Activated T-cell treated with anti-CD3 and anti-CD28 coated beads, Interleukin-2, amount 50 U/mL, for 1 hour (primary cell): ENCODE results near the gene CACNB2.
"Not testable (repeated sequence)": the region's sequence is repeated elsewhere in the genome, so short reads cannot be mapped to it uniquely, and the experiment has no call there.

Experiments used
- DNase-seq: peaks from one replicate; pipeline ENCODE4 v3.0.0-alpha.2; 2020

CACNB2 gene

DNA sequence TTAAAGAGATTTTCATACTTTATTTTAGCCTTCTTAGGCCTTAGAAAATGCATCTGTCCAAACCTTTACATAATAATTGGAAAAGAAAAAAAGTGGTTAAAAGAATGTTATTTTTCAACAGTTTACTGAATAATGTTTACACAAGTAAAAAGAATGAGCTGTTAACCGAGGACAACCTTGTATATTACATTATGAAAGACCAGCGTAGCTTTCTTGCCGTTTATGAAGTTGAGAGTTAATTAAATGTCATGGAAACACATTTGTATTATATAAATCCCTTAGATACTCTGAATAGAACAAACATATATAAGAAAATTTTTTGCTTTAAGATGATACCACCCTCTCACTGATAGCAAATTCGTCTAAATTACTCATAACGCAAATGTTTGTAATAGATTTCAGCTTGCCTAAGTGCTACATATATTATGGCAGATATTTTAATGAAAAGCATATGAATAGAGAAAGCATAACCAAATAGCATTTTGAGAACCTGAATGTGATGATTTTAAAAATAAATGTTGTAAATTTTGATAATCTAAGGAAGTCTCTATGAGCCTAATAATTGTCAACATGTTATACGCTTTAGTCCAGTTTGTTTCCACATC is 9.1 kb downstream of the CACNB2 start:
- DNase-seq, result no peak

DNA sequence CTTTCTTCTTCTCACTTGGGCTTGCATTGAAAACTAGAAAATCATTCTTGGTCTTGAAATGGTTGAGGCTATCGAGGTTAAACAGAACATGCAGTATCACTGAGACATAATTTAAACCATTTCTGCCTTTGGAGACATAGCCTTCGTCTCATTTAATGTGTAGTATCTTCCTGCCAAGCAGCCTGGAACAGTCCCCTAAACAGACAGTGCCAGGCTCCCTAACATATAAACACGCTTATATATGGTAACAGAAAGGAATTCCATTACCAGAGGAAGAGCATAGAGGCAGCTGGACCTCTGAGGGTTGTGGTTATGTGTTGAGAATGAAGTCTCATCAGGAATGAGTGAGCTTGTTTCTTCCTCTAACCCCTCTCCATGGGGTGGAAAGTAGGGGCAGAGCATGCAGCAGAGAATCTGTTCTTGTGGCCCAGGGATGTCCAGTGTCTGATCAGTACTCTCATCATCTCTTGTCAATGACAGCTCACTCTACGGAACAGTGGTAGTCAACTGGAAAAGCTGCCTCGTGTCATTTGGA is 11.2 kb downstream of the CACNB2 start:
- DNase-seq, result no peak

DNA sequence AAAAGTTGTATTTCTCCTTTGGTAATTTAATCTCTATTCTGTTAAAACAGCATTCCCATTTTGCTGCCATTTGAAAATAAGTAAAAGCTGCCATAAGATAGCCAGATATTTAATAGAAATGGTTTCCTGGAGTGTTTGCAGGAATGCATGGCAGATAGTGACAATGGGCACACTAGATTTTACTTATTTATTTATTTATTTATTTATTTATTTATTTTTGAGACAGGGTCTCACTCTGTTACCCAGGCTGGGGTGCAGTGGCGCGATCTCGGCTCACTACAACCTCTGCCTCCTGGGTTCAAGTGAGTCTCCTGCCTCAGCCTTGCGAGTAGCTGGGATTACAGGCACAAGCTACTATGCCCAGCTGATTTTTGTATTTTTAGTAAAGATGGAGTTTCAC is 13.2 kb downstream of the CACNB2 start:
- not testable (repeated sequence) for DNase-seq

DNA sequence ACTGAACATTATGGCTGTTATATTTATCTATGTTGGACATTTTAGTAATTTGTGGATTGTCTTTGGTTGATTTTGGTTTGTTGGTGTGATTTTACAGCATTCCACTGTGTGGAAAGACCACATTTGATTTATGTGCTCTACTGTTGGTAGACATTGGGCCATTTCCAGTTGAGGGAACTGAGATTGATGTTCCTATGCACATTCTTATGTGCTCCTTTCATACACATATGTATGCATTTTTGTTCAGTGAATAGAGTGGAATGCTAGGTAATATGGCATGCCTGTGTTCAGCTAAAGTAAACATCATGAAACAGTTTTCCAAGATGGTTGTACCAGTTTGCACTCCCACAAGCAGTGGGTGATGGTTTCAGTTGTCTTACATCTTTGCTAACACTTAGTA is 15.1 kb downstream of the CACNB2 start:
- no peak for DNase-seq

DNA sequence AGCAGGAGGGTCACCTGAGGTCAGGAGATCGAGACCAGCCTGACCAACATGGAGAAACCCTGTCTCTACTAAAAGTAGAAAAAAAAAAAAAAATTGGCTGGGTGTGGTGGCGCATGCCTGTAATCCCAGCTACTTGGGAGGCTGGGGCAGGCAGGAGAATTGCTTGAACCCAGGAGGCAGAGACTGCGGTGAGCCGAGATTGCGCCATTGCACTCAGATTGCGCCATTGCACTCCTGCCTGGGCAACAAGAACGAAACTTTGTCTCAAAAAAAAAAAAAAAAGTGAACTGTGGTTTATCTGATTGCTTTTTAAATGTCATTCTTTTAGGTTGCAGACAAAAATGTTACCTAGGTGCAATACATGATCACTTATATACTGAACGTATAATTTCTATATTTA is 16.6 kb downstream of the CACNB2 start:
- not testable (repeated sequence) for DNase-seq

DNA sequence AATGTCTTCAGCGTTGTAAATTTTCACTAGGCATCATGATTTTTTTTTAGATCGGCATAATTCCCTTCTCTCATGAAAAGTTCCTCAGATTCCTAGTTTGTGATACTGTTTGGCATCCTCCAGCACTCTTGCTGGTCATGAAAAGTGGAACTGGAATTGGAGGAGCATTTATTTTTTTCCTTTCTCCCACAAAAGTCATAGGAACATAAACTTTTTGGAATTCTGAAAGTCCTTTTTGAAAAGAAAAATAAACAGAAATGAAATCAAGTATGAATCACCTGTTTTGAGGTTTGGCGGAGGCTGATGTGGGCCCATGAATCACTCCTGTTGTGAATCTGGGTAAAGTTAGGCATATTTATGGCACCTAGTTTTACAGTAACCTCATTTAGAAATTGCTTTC is 17.7 kb downstream of the CACNB2 start:
- DNase-seq, result no peak

DNA sequence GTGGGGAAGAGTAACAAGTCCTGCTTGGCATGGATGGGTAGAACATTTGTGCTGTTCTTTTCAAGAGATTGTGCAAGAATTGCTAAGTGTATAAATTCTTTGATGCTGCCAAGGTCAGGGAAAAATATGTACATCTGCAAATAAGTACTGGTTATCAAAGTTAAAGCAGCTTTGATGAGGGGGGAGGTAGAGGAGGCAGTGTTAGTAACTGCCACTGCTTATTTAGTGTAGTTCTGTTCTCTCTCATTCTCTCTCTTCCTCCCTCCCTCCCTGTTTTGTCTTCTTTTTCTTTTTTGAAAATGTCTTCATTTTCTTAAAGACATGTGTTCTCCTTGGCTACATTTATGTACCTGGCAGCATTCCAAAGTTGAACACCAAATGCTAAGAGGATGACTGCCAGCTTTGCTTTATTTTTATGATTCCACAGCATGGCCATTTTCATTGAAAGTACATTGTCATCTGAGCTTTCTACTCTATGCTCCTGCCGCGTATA is 18.6 kb downstream of the CACNB2 start:
- DNase-seq, result no peak

DNA sequence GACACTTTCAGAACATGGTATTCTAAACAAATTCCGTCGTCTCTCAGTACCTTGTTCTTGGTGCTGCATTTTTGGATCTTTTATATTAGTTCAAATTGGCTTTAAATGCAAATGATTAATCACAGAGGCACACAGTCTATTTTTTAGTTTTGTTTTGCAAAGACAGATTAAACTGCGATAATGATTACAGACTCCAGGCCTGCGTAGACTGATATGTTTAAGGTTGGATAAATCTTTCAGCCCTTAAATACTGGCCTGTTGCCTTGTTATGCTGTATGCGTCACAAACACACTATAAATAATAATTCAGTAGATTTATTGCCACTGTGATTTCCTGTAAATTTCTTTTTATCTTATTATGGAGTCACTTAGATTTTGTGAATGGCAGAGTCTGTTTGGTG is 19.3 kb downstream of the CACNB2 start:
- DNase-seq, result no peak

DNA sequence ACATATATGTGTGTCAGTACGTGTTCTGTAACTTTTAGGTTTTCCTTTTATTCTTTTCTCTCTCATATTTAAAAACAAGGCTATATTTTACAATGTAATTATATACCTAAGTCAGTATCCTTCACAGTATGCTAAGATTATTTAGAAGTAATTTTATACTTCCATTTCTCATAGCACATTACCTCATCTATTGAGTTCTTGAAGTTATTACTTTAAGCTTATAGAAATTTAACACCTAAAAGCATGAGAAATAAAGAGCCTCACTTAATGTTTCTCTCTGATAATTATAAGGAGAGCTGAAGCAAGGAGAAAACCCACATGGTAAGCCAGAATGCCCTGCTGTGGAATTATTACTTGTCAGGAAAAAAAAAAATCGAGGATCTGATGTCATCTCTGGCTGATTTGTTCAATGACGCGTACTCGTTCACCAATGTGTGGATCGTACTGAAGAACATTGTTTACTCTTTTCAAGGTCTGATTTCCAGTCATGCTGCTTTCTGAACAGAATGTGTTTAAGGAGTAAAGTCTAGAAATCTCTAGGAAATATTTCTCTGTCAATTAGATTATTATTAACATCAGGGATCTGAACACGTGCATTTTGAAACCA is 21.9 kb downstream of the CACNB2 start:
- DNase-seq, result no peak

DNA sequence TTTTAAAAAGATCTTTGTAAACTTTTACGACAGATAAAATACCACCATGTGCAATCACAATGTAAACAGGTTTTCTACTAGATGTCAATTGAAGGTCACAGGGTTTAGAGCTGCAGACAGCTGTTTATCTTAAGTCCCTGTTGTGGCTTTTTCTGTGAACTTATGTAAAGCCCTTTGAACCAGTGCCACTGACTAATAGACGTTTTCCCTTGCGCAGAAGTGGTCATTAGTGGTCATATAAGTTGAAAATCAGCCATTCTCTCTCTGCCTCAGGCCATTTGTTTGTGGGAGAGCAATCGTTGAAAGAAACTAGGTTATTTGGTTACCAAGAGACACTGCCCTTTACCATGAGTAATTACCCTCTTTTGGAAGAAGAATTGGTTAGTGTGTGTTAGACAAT is 23.9 kb downstream of the CACNB2 start:
- DNase-seq, result no peak

DNA sequence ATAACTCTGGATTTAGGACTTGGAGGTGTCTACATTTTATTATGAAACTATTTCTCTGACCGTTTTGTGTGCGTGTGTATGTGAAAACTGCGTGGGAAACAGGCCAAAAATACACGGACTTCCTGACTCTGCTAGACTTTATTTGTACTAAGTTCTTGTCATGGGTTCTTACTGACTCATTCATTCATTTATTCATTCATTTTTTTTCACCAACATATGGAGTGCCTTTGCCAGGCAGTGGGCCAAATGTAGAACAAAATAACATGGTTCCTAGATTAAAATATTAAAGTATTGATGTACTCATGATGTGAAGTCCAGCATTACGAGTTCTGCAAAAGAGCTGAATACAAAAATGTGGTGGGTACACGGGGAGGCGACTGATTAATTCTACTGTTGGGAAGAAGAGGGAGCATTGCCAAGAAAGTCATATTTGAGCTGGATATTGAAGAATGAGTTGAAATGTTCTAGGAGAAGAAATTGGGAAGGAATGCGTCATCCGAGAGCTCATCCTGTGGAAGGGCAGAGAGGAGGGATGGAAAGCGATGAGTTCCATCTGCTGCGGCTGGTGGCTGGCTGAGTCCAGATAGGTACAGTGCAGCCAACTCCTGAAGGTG is 24.6 kb downstream of the CACNB2 start:
- DNase-seq, result no peak

DNA sequence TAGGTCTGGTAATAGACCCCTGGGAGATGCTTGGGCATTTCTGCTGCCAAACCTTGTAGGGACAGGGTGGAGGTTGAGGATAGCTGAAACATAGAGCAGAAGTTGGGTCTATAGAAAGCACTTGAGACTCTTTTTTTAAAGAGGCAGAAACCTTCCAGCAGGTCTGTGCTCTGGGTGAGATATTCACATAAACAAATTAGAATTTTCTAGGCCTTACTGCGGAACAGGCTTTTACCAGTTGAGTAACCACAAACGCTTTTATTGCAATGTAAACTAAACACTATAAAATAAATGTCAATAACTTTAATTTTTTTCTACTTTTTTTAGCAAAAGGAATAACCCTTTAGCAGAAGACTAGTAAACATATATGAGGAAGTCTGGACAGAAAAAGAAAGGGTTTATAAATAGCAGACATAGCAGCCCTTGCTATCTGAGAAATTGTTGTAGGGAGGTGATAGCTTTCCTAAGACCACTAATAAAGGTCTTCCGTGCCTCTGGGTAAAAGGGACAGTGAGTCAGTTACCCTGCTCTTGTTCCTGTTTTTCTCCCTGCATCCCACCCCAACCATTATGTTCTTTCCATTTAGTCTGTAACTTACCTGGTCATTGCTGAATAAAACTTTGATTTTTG is 38.7 kb downstream of the CACNB2 start:
- DNase-seq, result no peak

DNA sequence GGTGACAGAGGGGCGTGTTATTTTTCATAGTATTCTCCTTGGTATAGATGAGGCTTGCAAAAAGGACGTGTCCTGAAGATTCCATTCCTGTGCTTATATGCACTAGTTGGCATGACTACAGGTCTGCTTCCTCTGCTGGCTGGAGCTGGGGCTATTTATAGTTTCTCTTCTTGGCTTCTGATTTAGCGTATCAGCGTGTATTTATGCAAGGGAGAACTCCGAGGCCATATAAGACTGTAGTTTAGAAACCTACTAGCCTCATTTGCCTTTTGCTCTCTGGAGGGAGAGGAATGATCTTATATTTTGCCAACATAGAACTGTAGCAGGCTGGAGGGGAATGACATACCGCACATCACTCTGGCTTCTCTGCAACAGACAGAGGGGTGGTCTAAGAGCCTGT is 39.7 kb downstream of the CACNB2 start:
- DNase-seq, result no peak

DNA sequence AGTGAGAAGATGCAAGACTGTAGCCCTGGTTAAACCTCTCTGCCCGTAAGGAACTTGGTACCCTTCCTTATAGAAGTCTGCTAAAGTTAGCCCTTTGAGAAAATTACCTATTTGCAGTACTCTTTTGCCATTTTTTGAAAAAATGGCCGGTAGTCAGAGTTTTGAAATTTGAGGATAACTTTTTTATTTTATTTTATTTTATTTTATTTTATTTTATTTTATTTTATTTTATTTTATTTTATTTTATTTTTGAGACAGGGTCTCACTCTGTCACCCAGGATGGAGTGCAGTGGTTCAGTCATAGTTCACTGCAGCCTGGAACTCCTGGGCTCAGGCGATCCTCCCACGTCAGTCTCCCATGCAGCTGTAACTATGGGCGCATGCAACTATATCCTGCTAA is 41.2 kb downstream of the CACNB2 start:
- DNase-seq, result not testable (repeated sequence)

DNA sequence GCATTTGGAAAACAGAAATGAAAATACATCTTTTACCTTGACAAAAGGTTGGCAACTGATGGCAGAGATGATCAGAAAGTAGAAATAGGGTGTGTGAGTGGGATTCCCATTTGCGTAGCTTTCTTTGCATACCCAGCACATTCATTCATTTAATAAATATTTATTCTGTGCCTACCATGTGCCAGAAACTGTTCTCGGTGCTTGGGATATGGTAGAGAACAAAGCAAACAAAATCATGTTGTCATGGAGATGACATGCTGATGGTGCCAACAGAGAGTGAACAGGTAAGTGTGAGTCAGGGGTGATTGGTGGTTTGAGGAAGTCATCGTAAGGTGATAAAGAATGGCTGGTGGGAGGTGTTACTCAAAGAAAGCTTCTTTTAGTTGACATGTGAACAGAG is 45.4 kb downstream of the CACNB2 start:
- DNase-seq, result no peak

DNA sequence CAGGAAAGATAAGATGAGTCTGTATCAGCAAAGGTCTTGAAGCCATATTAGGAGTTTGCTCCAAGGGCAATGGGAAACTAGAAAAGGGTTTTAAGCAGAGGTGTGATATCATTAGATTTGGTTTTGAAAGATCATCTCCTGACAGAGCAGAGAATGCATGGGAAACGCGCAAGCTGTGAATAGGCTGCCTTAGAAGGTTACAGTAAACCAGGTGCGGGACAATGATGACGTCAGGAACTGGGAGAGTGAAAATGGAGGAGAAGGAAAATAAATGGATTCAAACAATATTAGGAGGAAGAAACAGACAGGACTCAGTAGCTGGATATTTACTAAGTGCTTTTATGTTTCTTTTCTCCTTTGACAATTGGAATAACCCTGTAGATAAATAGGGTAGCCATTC is 50.6 kb downstream of the CACNB2 start:
- DNase-seq, result no peak

DNA sequence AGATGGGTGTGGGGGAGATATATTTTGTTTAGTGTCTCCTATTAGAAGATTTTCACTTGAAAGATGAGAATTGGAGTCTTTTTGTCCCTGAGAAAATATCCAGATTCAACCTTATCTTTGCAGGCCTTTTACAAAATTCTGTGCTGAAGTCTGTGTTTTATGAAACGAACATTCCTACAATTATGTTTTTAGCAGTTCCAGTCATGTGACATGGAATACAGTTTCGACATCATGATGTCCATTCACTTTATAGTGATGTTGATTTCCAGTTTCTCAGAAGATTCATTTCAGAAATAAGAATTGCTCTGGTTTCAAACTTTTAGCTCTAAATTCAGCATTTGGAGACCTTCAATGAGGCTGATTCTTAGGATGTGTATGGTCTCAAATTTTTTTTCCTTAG is 54.4 kb downstream of the CACNB2 start:
- no peak for DNase-seq

DNA sequence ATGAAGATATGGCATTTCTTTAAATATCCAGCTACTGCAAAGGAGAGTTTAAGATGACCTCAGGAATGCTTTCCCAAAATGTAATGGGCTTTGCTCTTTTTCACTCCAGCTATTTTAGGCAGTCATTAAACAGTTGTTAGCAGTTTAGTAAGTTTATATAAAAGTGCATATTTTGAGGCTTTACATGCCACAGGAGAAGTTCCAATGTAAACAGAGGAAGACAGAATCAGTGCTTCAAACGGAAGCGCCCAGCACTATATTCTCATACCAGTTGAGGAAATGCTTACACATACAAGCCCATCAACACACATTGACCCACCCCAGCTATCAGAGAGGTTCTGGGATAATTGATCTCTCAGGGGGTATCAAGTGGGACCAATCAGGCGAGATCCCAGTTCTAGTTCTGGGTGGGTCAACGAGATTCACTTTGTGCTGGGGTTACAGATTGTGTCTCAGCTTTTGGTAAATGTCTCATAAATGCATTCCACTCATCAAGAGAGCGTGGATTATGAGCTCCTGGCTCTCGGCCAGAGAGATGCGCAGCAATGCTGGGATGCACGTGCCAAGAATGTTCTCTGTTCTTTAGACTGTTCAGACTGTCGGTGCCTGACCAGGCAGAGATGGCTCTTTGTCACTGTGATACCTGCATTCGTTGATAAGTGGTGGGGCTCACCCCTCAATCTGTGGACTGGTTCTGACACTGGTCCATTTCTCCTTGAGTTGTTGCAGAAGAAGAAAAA is 55.0 kb downstream of the CACNB2 start:
- DNase-seq, result no peak

DNA sequence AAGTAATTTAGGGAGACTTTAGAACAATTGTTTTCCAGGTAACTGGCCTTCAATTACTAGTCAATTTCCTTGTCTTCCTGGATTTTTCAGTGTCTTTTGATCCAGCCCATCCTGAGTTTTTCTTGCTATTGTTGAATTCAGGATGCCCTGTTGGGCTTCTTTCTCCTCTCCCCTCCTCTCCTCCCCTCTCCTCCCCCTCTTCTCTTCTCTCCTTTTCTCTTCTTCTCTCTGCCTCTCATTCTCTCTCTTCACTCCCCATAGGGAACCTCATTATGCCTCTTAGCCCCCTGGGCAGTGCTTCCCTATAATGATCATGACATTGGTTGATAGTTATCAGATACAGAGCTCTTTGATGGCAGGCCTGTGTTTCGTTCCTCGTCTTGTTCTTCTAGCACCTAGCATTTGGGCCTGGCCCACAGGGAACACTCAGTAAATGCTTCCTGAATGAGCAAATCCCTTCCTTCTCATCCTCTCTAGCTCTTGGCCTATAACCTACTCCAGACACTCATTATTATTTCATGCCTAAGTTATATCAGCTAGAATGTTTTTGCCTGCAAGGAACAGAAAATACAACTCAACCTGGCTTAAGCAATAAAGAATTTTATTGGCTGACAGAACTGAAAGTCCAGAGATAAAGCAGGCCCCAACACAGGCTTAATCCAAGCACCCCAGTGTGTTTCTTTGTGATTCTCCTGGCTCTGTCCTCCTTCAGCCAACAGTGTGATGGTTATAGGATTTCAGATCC is 56.8 kb downstream of the CACNB2 start:
- no peak for DNase-seq

DNA sequence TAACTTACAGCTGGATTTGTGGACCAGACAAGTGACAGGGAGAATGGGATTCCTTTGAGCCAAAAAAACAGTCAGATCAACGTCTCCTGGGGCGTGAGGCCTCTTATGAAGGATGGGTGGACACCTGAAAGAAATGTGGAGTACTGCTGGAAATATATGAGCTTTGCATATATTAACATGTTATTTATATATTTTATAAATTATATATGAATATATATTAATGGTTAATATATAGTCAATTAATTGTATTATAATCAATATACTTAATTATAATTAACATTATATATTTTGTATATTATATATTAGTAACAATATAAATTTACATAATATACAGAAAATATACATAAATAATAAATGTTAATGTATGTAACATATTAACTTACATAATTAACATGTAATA is 57.5 kb downstream of the CACNB2 start:
- no peak for DNase-seq

DNA sequence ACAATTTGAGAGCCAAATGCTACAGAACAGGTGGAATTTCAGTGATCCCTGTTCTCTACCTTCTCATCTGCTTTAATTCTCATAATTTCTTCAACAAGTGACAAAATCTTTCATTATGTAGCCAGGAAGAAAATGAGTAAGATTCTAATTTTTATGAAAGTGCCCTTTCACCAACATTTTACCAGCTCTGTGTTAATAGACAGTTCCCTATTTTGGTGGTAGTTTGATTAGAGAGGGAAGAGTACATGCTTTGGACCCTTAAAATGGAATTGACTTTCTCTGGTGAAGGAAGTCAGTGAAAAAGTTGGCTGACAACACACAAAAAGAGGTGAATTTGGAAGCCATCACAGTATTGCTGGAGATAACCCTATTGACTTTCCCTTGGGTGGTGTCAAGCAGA is 61.7 kb downstream of the CACNB2 start:
- DNase-seq, result no peak

DNA sequence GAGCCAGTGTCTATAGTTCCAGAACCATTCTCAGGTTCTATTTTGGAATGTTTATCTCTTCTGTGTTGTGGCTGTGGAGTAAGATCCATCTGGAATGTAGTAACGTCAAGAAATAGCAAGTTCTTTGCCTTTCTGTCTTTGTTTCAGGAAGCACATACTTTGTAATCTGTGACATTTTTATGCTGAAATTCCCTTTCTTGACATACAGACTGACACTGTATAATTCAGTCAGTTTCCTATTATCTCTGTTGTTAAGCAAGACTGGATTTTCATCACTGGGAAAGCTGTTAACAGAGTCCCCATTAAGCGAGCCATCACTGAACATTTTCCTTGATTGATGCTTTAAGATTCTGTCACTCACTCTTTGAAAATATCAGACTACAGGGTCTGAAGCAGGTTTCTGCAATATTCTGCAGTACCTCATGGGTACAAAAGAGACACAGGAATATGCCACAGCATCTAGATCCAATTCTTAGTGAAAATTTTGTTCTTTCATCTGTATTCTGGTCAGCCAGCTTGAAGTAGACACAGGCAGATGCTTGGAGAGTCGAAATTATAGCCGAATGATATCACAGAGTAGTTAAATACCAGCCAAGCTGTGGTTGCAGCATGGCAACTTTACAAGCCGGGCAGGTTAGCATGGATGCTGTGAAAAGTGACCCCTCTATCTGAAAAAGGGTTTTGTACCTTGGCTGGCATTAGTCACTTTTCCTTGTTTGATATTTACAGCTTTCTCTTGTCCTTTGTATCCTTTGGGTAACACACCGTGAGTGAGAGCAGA is 62.6 kb downstream of the CACNB2 start:
- DNase-seq, result no peak
